CD4-positive, alpha-beta T cell treated with Interleukin-21 for 1 hour (primary cell): Measurements from ENCODE around the gene COMMD1.
A peak's percentile ranks its signal among the peaks of the same experiment; 100 is the strongest.
"Not testable (repeated sequence)": the region's sequence is repeated elsewhere in the genome, so short reads cannot be mapped to it uniquely, and the experiment has no call there.

ENCODE experiments used
- DNase-seq: peaks from one replicate; pipeline ENCODE4 v3.0.0-alpha.2; 2020

Gene COMMD1

DNA sequence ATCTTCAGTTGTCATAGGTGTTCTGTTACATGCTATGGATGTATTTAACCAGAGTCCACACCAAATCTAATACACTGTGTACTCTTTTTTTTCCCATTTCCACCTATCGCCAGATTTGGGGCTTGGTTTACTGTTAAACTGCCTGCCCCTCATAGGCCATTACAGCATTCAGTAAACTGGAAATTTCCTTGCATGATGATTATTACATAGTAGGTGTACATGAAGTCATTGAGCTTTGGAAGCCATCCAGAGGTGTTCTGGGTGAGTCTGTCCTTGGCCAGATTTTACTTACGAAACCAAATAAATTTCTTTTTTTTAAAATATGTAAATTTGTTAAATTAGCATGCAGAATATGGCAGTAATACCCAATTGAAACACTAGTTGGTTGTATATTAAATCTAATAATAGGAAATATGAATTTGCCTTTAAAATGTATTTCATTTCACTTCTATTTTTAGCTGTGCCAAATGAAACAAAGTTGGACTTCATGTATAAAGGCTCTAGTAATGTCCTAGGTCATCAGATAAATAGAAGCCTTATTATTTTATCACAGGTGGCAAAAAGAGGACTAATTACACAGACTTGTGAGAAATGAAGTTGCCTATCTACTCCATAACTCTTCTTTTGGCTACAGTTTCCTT, 60.7 kb downstream of the COMMD1 start:
- DNase-seq: no peak

DNA sequence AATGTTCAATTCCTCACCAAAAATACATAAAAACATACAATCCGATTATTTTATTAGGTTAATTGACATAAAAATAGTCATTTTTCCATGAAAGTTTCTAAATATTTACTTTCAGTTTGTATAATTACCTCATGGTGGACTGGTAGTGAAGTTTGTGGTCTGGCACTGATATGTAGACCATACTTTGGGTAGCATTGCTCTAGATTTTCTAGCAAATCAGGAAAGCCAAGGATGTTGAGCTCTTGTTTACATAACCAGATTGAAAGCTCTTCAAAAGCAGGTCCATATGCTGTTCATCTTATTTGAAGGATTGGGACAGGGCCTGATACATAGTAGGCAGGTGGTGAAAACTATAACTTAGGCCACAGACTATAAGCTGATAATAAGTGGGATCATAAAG, 61.8 kb downstream of the COMMD1 start:
- no peak for DNase-seq

DNA sequence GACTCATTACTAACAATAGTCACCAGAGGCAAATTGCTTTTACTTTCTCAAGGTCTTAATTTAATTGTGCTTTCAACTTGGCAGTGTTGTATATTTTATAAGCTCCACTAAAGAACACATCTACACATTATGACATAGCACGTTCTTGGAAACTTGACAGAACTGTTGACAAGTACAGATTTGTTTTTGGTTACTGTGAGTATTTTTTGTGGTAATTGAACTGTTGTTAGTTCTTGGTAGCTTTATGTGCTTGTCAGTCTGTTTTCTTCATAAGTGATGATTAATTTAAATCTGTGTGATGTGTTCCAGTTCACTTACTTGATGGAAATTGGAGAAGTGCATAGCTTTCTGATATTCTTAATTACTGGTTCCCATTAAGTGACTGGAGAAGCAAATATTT, 63.9 kb downstream of the COMMD1 start:
- no peak for DNase-seq

DNA sequence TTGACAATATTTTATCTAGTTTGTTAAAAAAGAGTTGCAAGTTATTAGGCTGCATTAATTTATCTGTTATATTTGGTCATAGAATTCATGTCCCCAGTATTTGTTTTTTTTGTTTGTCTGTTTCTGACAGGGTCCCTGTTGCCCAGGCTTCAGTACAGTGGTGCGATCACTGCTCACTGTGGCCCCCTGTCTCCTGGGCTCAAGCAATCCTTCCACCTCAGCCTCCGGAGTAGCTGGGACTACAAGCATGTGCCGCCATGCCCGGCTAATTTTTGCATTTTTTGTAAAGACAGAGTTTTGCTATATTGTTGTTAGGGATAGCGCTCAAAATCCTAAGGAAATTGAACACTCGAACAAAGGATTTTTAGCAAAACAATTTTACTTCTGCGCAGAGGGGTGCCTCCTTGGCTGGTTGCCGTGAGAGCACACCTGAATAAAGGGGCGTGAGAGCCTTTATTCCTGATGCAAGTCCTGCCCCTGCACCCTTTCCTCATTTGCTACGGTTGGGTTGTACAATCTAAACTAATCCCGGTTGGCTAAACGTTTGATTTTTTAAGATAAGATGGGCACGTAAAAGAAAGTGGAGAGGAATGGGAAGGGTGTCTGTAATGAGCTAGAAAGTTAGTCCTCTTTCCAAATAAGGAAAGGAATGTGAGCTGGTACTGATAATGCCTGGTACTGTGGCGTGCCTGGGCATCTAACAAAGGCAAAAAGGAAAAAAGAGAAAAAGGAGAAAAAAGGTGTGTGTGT, 65.5 kb downstream of the COMMD1 start:
- DNase-seq: no peak

DNA sequence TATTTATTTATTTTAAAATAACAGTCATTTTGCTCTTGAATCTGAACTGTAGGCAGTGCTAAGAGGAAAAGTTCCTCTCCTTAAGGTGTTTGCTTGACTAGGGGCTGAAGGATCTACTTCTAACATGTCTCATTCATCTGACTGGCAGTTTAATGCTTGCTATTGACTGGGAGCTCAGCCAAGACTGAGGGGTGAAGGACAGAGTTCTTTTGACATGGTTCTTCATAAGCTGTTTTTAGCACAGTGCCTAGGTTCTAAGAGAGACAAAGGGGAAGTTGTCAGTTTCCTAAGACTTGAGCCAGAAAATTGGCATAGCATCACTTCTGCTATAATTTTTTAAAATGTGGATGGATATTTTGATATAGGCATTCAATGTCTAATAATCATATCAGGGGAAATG, 73.0 kb downstream of the COMMD1 start:
- DNase-seq: no peak

DNA sequence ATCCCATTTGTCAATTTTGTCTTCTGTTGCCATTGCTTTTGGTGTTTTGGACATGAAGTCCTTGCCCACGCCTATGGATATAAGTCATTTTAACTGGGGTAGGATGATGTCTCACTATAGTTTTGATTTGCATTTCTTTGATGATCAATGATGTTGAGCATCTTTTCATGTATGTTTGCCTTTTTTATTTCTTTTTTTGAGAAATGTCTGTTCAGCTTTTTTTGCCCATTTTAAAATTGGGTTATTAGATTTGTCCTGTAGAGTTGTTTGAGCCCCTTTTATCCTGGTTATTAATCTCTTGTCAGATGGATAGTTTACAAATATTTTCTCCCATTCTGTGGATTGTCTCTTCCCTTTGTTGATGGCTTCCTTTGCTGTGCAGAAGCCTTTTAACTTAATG, 75.3 kb downstream of the COMMD1 start:
- DNase-seq: no peak

DNA sequence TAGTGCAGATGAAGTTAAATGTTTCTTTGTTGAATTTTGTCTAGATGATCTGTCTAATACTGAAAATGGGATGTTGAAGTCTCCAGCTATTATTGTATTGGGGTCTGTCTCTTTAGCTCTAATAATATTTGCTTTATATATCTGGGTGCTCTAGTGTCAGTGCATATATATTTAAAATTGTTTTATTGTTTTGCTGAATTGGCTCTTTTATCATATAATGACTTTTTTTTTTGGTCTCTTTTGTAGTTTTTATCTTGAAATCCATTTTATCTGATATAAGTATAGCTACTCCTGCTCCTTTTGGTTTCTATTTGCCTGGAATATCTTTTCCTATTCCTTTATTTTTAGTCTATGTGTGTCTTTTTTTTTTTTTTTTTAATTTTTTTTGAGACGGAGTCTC, 79.2 kb downstream of the COMMD1 start:
- no peak for DNase-seq

DNA sequence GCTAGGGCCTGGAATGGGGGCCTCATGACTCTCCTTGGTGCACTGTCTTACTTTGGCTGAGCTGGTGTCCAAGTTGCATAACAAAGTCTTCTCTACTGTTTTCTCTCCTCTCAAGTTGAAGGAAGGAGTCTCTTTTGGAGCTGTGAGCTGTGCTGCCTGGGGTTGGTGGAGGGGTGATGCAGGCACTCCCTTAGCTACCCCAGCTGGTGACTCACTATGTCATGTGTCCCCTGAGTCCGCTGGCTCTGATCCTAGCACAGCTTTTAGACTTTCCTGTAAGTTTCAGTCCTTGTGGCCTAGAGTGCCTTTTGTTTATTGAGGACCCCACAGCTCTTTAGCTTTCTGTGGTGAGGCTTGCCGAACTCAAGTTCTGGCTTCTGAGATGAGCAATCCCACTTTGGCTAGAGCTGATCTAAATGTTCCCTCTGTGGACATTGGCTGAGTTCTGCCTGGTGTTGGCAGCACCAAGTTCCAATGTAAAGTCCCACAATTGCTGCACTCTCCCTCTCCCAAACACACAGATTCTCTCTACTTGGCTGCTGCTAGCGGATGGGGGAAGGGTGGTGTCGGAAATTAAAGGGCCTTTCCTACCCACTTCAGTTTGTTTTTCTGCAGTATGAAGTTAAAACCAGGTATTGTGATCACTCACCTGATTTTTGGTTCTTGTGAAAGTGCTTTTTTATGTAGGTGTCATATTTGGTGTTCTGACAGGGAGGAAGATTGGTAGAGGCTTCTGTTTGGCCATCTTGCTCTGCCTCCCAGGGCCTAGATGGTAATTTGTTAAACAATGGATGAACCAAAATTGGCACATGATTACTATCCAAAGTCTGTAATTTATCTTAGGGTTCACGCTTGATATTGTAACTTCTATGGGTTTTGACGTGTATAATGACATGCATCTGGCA, 83.2 kb downstream of the COMMD1 start:
- DNase-seq: no peak

DNA sequence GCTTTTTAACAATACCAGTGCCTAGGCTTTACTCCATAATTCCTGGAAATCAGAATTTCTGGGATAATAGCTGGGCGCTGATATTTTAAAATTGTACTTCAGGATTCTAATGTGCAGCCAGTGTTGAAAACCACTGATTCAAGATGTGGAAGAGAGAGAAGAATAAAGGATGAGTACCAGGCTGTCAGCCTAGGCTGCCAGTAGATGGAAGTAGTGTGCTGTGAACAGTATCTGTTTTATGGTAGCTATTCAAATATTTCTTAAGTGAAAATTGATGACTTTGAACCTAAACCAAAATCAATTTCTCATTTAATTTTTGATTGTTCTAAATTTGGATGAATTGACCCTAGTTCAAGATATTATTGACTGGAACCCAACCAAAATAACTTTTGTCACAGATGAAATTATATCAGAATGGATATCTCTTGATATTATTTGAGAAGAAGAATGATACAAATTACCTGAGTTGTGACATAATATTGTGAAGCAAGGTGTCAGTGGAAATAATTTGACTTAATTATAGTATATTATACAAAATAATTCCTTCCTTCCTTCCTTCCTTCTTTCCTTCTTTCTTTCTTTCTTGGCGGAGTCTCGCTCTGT, 88.0 kb downstream of the COMMD1 start:
- DNase-seq: peak; percentile 44

DNA sequence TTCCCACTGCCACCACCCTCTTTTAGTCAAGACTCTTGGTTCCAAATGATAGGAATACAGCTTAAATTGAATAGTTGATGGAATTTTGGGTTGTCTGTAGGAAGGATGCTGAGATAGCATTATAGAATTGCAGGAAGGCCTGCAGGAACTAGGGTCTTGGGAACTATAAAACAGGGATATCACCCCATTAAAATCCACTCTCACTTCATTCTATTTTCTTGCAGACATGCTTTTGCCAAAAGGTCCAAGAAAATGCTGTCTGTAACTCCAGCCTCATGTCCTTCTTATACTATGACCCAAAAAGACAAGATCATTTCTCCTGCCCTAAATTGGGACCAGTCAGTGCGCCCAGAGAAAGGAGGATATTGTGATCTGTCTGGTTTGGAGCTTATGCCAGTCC, 89.1 kb downstream of the COMMD1 start:
- no peak for DNase-seq

DNA sequence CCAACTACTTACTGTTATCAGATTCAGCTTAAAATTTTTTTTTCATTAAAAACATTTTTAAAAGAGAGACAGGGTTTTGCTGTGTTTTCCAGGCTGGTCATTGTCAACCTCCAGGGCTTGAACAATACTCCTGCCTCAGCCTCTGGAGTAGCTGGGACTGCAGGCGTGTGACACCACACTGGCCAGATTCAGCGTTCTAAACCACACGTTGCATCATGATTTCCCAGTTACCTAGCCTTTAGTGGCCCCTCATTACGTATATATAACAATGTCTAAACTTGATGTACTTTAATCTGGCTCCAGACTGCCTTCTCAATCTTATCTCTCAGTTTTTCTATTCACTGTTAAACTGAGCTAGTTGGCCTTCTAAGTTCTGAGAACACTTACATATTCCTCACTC, 89.6 kb downstream of the COMMD1 start:
- DNase-seq: no peak

DNA sequence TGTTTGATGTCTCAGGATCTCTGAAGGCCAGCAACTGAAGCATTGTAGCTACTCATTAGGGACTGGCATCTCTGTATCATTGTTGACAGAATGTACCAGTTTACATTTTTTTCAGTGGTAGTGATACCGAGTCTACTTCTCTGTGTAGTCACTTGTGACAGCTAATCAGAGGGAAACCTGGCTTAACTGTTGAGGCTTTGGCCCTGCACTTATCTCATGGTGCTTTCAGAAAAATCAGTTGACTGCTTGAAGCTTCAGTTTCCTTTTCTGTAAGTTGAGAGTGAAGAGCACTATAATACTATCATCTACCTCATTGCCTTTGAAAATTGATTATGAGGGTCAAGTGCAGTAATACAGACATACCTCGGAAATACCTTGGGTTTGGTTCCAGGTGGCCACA, 90.0 kb downstream of the COMMD1 start:
- DNase-seq: no peak

DNA sequence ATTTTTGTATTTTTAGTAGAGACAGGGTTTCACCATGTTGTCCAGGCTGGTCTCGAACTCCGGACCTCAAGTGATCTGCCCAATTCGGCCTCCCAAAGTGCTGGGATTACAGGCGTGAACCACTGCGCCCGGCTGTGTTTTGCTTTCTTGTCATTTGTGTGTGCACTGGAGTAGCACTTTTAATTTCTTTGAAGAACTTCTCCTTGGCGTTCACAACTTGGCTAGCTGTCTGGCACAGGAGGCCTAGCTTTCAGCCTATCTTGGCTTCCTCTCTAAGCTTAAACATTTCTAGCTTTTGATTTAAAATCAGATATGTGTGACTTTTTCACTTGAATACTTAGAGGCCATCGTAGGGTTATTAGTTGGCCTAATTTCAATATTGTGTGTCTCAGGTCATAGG, 93.0 kb downstream of the COMMD1 start:
- DNase-seq: no peak

DNA sequence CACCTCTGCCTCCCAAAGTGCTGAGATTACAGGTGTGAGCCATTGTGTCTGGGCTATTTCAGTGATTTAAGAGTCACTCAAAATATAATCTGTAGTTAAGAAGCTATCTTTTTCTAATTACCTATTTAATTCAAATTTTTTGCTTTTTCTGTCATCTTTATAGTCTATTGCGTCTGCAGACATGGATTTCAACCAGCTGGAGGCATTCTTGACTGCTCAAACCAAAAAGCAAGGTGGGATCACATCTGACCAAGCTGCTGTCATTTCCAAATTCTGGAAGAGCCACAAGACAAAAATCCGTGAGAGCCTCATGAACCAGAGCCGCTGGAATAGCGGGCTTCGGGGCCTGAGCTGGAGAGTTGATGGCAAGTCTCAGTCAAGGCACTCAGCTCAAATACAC, 95.1 kb downstream of the COMMD1 start:
- DNase-seq: no peak

DNA sequence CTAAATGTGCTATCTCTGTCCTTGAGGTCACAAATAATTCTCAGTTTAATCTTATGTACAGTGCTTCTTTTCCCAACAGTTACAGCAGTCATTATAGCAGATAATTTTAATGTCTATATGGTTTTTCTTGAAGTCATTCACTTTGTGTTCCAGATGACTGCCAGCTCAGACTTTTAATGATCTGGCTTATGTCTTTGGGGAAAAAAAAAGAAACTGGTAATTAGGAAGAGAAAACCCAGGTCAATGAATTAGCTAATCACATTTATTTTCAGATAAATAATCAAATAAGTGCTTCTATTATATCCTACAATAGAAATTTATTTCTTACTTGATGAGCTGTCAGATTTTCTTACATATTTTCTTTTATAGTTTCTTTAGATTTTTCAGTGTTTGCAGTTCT, 96.0 kb downstream of the COMMD1 start:
- DNase-seq: no peak

DNA sequence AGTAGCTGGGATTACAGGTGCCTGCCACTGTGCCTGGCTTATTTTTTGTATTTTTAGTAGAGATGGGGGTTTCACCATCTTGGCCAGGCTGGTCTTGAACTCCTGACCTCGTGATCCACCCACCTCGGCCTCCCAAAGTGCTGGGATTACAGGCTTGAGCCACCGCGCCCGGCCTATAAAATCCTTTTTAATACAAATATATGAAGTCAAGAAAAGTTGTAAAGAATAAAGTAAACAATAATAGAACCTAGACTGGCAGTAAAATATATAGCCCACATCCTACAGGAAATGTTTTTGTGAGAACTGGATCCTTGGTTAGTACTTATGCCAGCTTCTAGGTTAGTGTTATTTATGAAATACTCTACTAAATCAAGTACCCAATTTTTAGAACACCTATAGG, 99.0 kb downstream of the COMMD1 start:
- not testable (repeated sequence) for DNase-seq

DNA sequence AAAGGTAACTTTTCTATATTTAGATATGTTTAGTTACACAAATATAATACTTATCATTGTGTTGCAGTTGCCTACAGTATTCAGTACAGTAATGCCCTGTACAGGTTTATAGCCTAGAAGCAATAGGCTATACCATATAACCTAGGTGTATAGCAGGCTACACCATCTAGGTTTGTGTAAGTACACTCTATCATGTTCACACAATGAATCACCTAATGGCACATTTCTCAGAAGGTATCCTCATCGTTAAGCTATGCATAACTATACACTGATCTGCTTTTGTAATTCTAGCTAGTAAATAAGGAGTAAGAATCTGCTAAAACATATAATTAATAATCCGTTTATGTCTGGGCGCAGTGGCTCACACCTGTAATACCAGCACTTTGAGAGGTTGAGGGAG, 102.1 kb downstream of the COMMD1 start:
- no peak for DNase-seq

DNA sequence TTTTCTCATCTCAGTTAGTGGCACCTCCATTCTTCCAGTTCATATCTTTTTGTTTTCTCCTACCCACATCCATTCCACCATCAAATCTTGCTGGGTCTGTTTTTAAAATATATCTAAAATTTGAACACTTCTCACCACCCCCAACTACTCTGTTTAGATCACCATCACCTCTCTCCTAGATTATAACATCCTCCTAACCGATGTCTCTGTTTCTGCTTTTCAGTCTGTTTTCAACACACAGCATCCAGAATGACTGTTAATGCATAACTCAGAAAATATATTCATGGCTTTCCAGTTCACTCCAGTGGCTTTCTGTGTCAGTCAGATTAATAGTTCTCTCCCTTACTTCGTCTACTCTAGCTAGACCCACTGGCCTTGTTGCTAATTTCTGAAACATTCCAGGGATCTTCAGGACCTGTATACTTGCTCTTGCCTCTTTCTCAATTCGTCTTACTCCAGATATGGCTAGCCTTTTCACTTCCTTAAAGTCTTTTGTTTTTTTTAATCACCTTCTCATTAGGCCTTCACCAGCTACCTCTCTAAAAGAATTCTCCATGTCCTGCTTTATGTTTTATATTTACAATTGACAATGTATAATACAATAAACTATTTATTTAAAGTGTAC, 105.3 kb downstream of the COMMD1 start:
- no peak for DNase-seq

DNA sequence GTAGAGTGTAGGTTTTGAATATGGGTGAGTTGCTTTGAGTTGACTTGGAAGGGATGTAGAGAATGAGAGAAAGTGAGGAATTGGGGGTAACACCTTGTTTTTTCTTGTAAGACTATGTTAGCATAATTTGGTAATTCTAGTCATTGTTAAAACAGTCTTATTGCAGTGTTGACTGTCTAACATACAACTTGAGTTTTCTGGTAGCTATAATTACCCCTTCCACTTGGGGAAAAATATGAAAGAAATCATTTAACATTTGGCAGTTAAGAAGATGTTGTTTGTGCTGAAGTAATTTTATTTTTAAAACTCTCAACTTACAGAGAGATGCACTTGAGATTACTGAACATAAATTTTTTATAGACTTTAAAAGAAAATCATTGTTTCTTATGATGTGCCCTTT, 108.2 kb downstream of the COMMD1 start:
- DNase-seq: no peak

DNA sequence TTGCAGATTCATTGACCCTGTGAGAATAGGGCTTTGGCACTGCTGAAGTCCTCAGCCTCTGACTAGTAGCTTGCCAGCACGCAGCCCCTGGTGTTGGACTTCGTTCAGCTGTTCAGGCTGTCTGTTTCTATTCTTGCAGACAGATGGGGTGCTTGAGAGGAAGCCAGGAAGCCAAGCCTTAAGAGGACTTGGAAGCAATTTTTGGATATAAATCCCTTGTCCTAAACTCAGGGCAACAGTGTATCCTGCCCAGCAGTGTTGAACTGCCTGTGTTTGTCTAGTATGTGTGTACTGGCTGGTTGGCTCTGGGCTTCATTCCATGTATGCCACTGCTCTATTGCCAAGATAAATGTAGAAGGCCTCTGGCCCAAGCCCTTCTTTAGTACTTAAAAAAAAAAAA, 108.6 kb downstream of the COMMD1 start:
- DNase-seq: no peak

DNA sequence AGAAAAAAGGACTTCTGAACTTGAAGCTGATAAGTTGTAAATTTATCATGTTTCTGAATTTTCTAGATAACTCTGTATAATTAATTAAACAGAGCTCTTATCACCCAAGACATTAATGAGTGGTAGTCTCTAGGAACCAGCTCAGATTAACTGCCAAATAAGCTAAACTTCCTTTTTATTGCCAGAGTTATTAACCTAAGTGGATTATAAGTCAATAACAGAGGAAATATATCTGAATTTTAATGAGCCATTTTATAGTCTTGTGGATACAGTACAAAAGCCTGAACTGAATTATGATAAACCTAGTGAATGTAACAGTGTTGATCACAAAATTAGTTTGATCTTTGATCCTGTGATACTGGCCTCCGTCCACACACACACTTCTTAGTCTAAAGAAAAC, 111.5 kb downstream of the COMMD1 start:
- no peak for DNase-seq

DNA sequence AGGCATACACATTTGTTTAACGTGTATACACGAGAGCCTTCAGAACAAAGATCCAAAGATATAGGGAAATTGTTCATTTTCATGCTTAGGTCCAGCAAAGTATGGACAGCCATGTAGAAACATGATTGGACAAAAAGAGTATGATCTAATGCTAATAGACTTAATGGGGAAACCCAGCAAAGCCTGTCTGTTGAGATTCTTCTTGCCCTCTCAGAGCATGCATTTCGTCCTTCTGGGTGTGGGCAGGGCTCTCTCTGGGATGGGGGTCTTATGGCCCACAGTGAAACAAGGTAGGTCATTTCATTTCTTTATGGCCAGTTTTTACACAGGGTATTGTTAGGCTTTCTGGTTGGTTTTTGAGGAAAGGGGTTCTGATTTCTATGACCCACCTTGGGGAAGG, 124.4 kb downstream of the COMMD1 start:
- no peak for DNase-seq

DNA sequence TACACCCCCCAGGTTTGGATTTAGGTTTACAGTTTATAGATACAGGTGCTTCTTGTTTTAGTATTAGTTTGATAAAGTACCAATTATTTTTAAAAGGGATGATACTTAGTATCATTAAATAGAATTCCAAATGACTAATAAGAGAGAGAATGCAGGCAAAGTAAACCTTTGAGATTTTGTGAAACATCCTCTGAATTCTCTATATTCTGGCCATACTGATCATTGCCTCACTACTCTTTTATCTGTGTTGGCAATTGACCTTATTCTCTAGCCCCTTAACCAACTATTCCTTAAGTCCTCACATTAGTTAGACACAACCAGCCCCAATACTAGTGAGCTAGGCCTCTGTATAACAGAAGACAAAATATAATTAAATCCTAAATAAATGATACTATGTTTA, 125.4 kb downstream of the COMMD1 start:
- no peak for DNase-seq
